ENCODE data around the gene PTMS.

The PTMS gene

DNA sequence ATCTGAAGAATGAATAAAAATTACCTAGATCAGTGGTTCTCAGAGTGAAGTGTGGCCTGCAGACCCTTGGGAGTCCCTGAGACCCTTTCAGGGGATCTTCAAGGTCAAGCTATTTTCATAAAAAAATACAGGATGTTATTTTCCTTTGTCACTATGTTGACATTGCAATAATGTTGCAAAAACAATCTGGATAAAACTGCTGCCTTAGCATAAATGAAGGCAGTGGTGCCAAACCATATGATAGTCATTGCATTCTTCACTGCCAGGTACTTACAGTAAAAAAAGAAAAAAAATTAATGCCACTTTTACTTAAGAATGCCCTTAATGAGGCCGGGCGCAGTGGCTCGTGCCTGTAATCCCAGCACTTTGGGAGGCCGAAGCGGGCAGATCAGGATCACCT, 21.1 kb downstream of the PTMS start:
- no peaks in the 10 kb centered on the region for H3K36me3 ChIP-seq (ENCODE audit: control insufficient read depth, insufficient read depth, low read length)
- H3K4me3 ChIP-seq (ENCODE audit: low read length), result no peak overlapping the region
- no peaks in the 10 kb centered on the region for H3K27me3 ChIP-seq (ENCODE audit: control insufficient read depth, insufficient read depth, low read length)
- no peak for DNase-seq (ENCODE audit: low read depth, low spot score)
- H3K27ac ChIP-seq (ENCODE audit: low read length), result no peak overlapping the region
- no peaks in the 10 kb centered on the region for H3K4me1 ChIP-seq (ENCODE audit: control insufficient read depth, insufficient read depth, low read length)
- WGBS (ENCODE audit: insufficient coverage, insufficient read length), result no CpG with 5 or more reads among the region's 5 CpGs
- no peaks in the 10 kb centered on the region for H3K9me3 ChIP-seq (ENCODE audit: control insufficient read depth, insufficient read depth, low read length)

DNA sequence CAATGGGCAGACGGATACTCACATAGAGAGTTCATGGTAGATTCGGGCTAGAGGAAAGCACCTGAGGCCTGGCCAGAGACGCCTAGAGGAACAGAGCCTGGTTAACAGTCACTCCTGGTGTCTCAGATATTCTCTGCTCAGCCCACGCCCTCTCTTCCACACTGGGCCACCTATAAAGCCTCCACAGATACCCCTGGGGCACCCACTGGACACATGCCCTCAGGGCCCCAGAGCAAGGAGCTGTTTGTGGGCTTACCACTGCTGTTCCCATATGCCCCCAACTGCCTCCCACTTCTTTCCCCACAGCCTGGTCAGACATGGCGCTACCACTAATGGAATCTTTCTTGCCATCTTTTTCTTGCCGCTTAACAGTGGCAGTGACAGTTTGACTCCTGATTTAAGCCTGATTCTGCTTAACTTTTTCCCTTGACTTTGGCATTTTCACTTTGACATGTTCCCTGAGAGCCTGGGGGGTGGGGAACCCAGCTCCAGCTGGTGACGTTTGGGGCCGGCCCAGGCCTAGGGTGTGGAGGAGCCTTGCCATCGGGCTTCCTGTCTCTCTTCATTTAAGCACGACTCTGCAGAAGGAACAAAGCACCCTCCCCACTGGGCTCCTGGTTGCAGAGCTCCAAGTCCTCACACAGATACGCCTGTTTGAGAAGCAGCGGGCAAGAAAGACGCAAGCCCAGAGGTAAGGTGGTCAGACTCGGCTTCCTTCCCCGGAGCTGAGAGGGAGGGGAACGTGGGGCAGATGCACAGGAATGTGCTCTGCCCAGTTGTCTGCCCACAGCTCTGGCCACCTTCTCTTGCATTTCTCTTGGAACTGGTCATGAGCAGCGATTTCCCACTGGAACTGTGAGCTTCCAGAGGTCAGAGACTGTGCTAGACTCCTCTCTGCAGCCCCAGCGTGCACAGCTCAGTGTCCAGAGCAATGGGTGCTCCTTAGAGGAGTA, 23.1 kb downstream of the PTMS start, which contains the start of gene CD4:
CD4 (plus strand) TSS at position 557 of the 953 bp plus-strand sequence. CDS start 10,611 bp downstream, outside the sequence.
- no CpG with 5 or more reads among the region's 18 CpGs for WGBS (ENCODE audit: insufficient coverage, insufficient read length)
- Histone ChIP-seq H3K9me3 (ENCODE audit: control insufficient read depth, insufficient read depth, low read length) (no peaks in the 10 kb centered on the region), H3K27me3 (ENCODE audit: control insufficient read depth, insufficient read depth, low read length) (no peaks in the 10 kb centered on the region), H3K4me3 (ENCODE audit: low read length) (no peak within 1 kb of the TSS), H3K4me1 (ENCODE audit: control insufficient read depth, insufficient read depth, low read length) (no peaks in the 10 kb centered on the region), H3K27ac (ENCODE audit: low read length) (no peak within 1 kb of the TSS), H3K36me3 (ENCODE audit: control insufficient read depth, insufficient read depth, low read length) (no peaks in the 10 kb centered on the region)
- DNase-seq (ENCODE audit: low read depth, low spot score), result no peak

DNA sequence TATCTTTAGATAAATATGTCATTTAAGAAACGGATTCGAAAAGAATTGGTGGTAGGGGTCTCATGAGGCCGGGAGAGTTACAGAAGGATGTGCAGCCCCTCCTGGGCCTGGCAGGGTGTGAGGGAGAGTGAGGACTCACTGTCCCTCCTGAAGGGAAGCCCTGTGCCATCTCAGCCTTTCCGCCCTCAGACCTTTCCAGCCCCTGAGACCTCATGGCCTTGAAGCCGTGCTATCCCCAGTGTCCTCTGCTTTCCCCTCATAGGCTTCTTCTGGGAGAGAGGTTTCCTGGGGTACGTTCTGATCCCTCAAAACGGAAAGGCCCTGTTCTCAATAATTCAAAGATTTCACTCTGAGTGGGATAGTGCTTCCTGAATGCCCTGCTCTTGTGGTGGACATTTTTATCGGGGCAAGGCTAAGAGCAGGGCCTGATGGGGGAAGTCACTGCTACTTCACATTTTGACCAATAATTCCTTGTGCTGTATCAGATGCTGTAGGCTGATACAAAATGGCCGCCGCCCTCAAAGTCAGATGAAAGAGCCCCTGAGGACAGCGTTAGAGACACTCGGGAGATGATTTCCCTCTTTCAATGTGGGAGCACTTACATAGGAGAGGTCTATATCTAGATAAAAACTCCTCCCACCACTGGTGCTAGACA, 24.5 kb downstream of the PTMS start:
- H3K9me3 ChIP-seq (ENCODE audit: control insufficient read depth, insufficient read depth, low read length), result no peaks in the 10 kb centered on the region
- H3K27me3 ChIP-seq (ENCODE audit: control insufficient read depth, insufficient read depth, low read length), result no peaks in the 10 kb centered on the region
- no CpG with 5 or more reads among the region's 12 CpGs for WGBS (ENCODE audit: insufficient coverage, insufficient read length)
- H3K4me1 ChIP-seq (ENCODE audit: control insufficient read depth, insufficient read depth, low read length), result no peaks in the 10 kb centered on the region
- no peak overlapping the region for H3K4me3 ChIP-seq (ENCODE audit: low read length)
- DNase-seq (ENCODE audit: low read depth, low spot score), result no peak
- no peak overlapping the region for H3K27ac ChIP-seq (ENCODE audit: low read length)
- H3K36me3 ChIP-seq (ENCODE audit: control insufficient read depth, insufficient read depth, low read length), result no peaks in the 10 kb centered on the region

DNA sequence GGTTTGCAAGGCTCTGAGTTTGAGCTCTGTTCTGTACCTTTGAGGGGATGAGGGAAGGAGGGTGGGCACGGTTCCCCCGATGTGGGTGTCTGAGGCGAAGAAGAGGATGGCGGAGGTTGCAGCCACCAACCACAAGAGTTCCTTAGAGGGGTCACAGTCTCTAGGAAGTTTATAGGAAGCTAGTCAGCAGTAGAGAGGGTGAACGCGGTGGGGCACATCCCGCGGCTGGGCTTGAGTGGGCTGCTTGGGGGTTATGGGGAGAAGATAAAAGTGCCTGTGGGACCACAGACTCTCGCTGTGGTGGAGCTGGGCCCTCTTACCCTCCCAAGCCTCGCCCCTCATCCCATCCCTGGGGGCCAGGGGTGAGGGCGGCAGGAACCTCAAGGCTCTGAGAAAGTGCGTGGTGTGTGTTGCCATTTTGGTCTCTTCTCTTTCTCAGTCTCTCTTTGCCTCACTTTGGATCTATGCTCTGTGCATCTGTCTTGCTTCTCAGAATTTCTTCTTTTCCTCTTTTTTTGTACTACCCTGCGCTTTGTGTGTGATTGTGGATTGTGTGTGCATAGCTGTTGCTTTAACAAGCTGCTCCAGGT, 25.9 kb downstream of the PTMS start:
- no peak overlapping the region for H3K4me3 ChIP-seq (ENCODE audit: low read length)
- H3K27ac ChIP-seq (ENCODE audit: low read length), result no peak overlapping the region
- WGBS (ENCODE audit: insufficient coverage, insufficient read length), result no CpG with 5 or more reads among the region's 13 CpGs
- H3K27me3 ChIP-seq (ENCODE audit: control insufficient read depth, insufficient read depth, low read length), result no peaks in the 10 kb centered on the region
- DNase-seq (ENCODE audit: low read depth, low spot score), result no peak
- H3K9me3 ChIP-seq (ENCODE audit: control insufficient read depth, insufficient read depth, low read length), result no peaks in the 10 kb centered on the region
- H3K36me3 ChIP-seq (ENCODE audit: control insufficient read depth, insufficient read depth, low read length), result no peaks in the 10 kb centered on the region
- peaks cover under 1% of the 10 kb centered on the region; the same call in 1 of the 2 replicates for H3K4me1 ChIP-seq (ENCODE audit: control insufficient read depth, insufficient read depth, low read length)

DNA sequence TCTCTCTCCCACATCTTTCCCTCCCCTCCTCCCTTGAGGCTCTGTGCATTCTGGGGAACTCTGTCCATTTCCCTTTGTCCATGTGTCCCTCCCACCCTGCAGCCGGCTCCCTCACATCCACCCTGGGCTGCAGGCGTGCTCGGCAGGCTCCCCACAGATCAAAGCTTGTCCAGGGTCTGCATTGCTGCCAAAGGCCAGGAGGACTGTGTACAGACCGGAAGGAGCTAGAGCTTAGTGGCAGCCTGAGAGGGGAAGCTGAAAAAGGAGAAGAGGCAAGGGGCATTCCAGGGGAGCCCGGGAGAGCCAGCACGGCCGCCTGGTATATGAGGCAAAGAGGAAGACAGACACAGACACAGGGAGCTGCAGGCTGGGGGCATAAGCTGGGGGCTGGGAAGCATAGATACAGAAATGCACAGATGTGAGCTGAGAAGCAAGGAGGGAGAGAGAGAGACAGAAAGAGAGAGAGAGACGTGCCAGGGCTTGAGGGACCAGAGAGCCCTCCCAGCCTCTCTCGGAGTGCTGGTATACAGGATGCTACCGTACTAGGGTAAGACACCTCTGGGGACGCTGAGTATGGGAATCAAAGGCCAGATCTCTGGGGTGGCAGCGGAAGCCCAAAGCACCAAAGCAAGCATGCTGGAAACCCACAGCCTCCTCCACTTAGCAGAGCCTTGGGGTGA, 26.5 kb downstream of the PTMS start:
- H3K4me3 ChIP-seq (ENCODE audit: low read length), result no peak overlapping the region
- no CpG with 5 or more reads among the region's 12 CpGs for WGBS (ENCODE audit: insufficient coverage, insufficient read length)
- no peaks in the 10 kb centered on the region for H3K9me3 ChIP-seq (ENCODE audit: control insufficient read depth, insufficient read depth, low read length)
- H3K27ac ChIP-seq (ENCODE audit: low read length), result no peak overlapping the region
- H3K27me3 ChIP-seq (ENCODE audit: control insufficient read depth, insufficient read depth, low read length), result no peaks in the 10 kb centered on the region
- H3K36me3 ChIP-seq (ENCODE audit: control insufficient read depth, insufficient read depth, low read length), result no peaks in the 10 kb centered on the region
- H3K4me1 ChIP-seq (ENCODE audit: control insufficient read depth, insufficient read depth, low read length), result peaks cover 1% of the 10 kb centered on the region; the same call in 1 of the 2 replicates
- DNase-seq (ENCODE audit: low read depth, low spot score), result no peak

DNA sequence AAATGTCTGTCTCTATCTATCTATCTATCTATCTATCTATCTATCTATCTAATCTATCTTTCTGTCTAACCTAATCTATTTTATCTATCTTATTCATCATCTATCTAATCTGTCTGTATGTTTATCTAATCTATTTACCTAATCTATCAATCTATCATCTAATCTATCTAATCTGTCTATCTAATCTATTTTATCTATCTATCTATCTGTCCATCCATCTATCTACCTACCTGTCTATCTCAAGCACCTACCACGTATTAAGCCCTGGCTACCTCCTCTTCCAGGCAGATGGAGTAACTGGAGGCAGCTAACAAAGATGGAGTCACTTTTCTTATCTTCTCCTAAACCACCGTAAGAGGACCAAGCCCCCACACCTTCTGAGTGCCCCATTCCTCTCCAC, 28.9 kb downstream of the PTMS start:
- no CpG with 5 or more reads among the region's 2 CpGs for WGBS (ENCODE audit: insufficient coverage, insufficient read length)

DNA sequence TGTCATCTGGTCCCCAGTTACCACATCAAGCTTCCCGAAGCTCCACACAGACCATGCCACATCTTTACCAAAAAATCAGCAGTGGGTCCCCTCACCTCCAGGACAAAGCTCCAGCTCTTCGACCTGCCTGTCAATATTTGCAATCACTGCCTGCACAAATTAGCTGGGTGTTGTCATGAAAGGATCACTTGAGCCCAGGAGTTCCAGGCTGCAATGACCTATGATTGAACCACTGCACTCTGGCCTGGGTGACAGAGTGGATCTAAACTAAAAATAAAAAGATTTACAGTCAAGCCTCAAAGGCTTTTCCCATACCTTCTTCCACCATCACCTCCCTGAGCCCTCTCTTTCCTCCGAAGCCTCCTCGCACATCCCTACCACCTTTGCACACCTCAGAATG, 30.4 kb downstream of the PTMS start:
- Histone ChIP-seq H3K9me3 (ENCODE audit: control insufficient read depth, insufficient read depth, low read length) (no peaks in the 10 kb centered on the region), H3K4me3 (ENCODE audit: low read length) (no peak overlapping the region), H3K4me1 (ENCODE audit: control insufficient read depth, insufficient read depth, low read length) (peaks cover 1% of the 10 kb centered on the region; the same call in 1 of the 2 replicates), H3K27me3 (ENCODE audit: control insufficient read depth, insufficient read depth, low read length) (no peaks in the 10 kb centered on the region), H3K36me3 (ENCODE audit: control insufficient read depth, insufficient read depth, low read length) (no peaks in the 10 kb centered on the region), H3K27ac (ENCODE audit: low read length) (no peak overlapping the region)
- DNase-seq (ENCODE audit: low read depth, low spot score), result no peak
- no CpG with 5 or more reads among the region's 4 CpGs for WGBS (ENCODE audit: insufficient coverage, insufficient read length)

More for the DNA sequence above, 28.9 kb downstream of the PTMS start:
- no peak for DNase-seq (ENCODE audit: low read depth, low spot score)
- Histone ChIP-seq H3K27me3 (ENCODE audit: control insufficient read depth, insufficient read depth, low read length) (no peaks in the 10 kb centered on the region), H3K4me1 (ENCODE audit: control insufficient read depth, insufficient read depth, low read length) (peaks cover 1% of the 10 kb centered on the region; the same call in 1 of the 2 replicates), H3K36me3 (ENCODE audit: control insufficient read depth, insufficient read depth, low read length) (no peaks in the 10 kb centered on the region), H3K4me3 (ENCODE audit: low read length) (no peak overlapping the region), H3K27ac (ENCODE audit: low read length) (no peak overlapping the region), H3K9me3 (ENCODE audit: control insufficient read depth, insufficient read depth, low read length) (no peaks in the 10 kb centered on the region)

DNA sequence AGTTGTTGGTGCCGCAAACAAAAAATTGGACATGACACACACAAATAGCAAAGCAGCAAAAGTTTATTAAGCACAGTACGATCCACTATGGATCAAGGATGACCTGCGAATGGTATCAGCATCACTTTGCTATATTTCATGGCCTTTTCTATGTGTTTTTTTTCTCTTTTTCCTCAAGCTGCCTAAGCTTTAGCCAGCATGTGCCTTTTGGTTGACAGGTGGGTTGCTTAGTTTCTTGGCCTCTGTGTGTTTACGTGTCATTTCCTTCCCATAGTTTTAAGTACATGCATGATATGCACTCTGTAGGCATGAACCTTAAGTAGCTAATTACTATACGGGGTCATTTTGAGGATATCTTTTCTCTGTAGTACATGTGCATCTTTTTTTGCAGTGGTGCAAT, 33.0 kb downstream of the PTMS start:
- H3K4me1 ChIP-seq (ENCODE audit: control insufficient read depth, insufficient read depth, low read length), result peaks cover 1% of the 10 kb centered on the region; the same call in 1 of the 2 replicates
- H3K9me3 ChIP-seq (ENCODE audit: control insufficient read depth, insufficient read depth, low read length), result no peaks in the 10 kb centered on the region
- WGBS (ENCODE audit: insufficient coverage, insufficient read length), result no CpG with 5 or more reads among the region's 5 CpGs
- H3K27me3 ChIP-seq (ENCODE audit: control insufficient read depth, insufficient read depth, low read length), result no peaks in the 10 kb centered on the region
- H3K36me3 ChIP-seq (ENCODE audit: control insufficient read depth, insufficient read depth, low read length), result no peaks in the 10 kb centered on the region
- H3K27ac ChIP-seq (ENCODE audit: low read length), result no peak overlapping the region
- DNase-seq (ENCODE audit: low read depth, low spot score), result no peak
- H3K4me3 ChIP-seq (ENCODE audit: low read length), result no peak overlapping the region

DNA sequence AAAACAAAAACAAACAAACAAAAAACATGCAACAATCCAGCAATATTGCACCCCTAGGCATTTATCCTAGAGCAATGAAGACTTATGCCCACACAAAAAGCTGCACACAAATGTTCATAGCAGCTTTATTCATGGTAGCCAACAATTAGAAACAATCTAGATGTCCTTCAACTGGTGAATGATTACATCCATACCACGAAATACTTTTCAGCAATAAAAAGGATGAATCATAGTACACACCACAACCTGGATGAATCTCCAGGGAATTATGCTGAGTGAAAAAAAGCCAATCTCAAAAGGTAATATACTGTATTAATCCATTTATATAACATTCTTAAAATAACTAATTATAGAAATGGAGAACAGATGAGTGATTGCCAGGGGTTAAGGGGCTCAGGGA, 41.0 kb downstream of the PTMS start:
- Histone ChIP-seq H3K36me3 (ENCODE audit: control insufficient read depth, insufficient read depth, low read length) (no peaks in the 10 kb centered on the region), H3K27ac (ENCODE audit: low read length) (no peak overlapping the region), H3K9me3 (ENCODE audit: control insufficient read depth, insufficient read depth, low read length) (no peaks in the 10 kb centered on the region), H3K4me1 (ENCODE audit: control insufficient read depth, insufficient read depth, low read length) (no peaks in the 10 kb centered on the region), H3K27me3 (ENCODE audit: control insufficient read depth, insufficient read depth, low read length) (no peaks in the 10 kb centered on the region), H3K4me3 (ENCODE audit: low read length) (no peak overlapping the region)
- no peak for DNase-seq (ENCODE audit: low read depth, low spot score)
- WGBS (ENCODE audit: insufficient coverage, insufficient read length), result no CpG with 5 or more reads among the region's 1 CpG

DNA sequence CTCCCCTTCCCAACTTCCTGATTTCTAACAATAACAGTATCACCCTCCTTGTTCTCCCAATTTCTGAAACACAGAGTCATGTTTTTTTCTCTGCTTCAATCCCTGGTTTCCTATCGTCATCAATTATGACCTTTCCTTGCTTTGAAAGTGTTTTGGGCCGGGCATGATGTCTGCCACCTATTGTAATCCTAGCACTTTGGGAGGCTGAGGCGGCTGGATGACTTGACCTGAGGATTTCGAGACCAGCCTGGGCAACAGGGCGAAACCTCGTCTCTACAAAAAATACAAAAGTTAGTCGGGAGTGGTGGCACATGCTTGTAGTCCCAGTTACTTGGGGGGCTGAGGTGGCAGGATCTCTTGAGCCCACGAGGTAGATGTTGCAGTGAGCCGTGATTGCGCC, 42.9 kb downstream of the PTMS start:
- no peaks in the 10 kb centered on the region for H3K9me3 ChIP-seq (ENCODE audit: control insufficient read depth, insufficient read depth, low read length)
- H3K27ac ChIP-seq (ENCODE audit: low read length), result no peak overlapping the region
- no peaks in the 10 kb centered on the region for H3K27me3 ChIP-seq (ENCODE audit: control insufficient read depth, insufficient read depth, low read length)
- no peak overlapping the region for H3K4me3 ChIP-seq (ENCODE audit: low read length)
- WGBS (ENCODE audit: insufficient coverage, insufficient read length), result no CpG with 5 or more reads among the region's 10 CpGs
- no peaks in the 10 kb centered on the region for H3K36me3 ChIP-seq (ENCODE audit: control insufficient read depth, insufficient read depth, low read length)
- DNase-seq (ENCODE audit: low read depth, low spot score), result no peak
- H3K4me1 ChIP-seq (ENCODE audit: control insufficient read depth, insufficient read depth, low read length), result no peaks in the 10 kb centered on the region

All from iPS DF 6.9 (cell line).